EH (cell line): Measurements from ENCODE around the gene GTPBP2.

Experiments
- DNase-seq: peaks from one replicate; pipeline ENCODE4 v3.0.0-alpha.2; 2015; ENCODE audit warnings: low read depth

The GTPBP2 gene

GRCh38 chr6:43575772-43576551 is 53.1 kb downstream of the GTPBP2 start, which contains the start of the genes POLH and XPO5:
TSS of gene POLH (plus strand) at chr6:43576185. CDS start at chr6:43582320, 6,135 bp downstream.
TSS of gene XPO5 (minus strand) at chr6:43576038. CDS start at chr6:43575864, 174 bp downstream.
- peak; percentile 94 for DNase-seq

GRCh38 chr6:43575105-43575771 is 53.8 kb downstream of the GTPBP2 start:
- DNase-seq = peak; percentile 32

- DNase-seq = no peak
Observed at GRCh38 chr6:43572015-43572414, 57.0 kb downstream of the GTPBP2 start.

GRCh38 chr6:43570876-43571441 is 58.1 kb downstream of the GTPBP2 start:
- no peak for DNase-seq
